ENCODE measurements around the gene CPHXL2. TPM values are rescaled to one million over a fixed set of nuclear protein-coding genes. Genes with fewer than 3 reads are reported as not detected.

CPHXL2 gene
- total RNA-seq (not detected in 2 replicates), polyA plus RNA-seq (not detected in 2 replicates), polyA minus RNA-seq (not detected in 2 replicates)
- total RNA-seq (2013), result not detected

DNA sequence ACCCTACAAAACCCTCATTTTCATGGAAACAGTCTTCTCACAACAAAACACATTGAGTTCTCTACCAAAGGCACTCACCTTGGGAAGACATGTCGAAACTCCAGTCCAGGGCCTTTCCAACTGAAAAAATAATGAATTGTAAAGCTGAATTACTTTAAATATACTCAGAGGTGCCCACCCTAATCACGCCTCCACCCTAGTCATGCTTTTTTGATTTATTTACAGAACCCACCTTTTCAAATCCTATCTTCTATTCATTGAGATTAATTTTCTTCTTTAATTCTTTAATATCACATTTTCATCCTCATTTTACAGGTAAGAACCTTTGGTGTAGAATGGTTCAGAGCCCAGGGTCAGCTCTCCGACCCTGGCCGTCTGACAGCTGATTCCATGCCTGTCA, at the start of gene CPHXL2:
CPHXL2 (minus strand) TSS at position 101 of the 400 bp plus-strand sequence; CDS start at position 91, 10 bp downstream.
- no peaks in the 10 kb centered on the region for H4K20me1 ChIP-seq (ENCODE audit: control insufficient read depth, insufficient read depth, low read length, poor library complexity, severe bottlenecking)
- H3K27ac ChIP-seq (ENCODE audit: low read length in 2 of 2), result no peak within 1 kb of the TSS
- H3K4me2 ChIP-seq (replicated peaks; ENCODE audit: low read depth, low read length, poor library complexity, severe bottlenecking), result no peak within 1 kb of the TSS
- H3K27me3 ChIP-seq (replicated peaks in 1 of 4; ENCODE audit: control extremely low read depth in 1 of 4, control insufficient read depth in 3 of 4, insufficient read depth in 4 of 4, low read length in 3 of 4), result no peaks in the 10 kb centered on the region
- TF ChIP-seq CTCF (IDR thresholded peaks at IDR 0.05) (no peak), EZH2 (IDR thresholded peaks at IDR 0.05; ENCODE audit: borderline replicate concordance, insufficient read depth, low read depth, low read length, poor library complexity, severe bottlenecking) (no peak)
- intact Hi-C loops (cut with micrococcal nuclease), result no loop called here
- ChIA-PET CTCF (interaction anchor here (1.0 kb wide), 1 partner anchor 1495 kb away, joined by 3 read pairs; no protein-coding TSS in a partner anchor), POLR2A (no interaction called here)
- ATAC-seq (ENCODE audit: low read depth), result no peak
- Mint-ChIP-seq H3K27me3 (no peaks in the 10 kb centered on the region), H3K4me3 (no peak within 1 kb of the TSS), H3K27ac (no peak within 1 kb of the TSS), H3K4me1 (no peaks in the 10 kb centered on the region), H3K9me3 (ENCODE audit: insufficient read depth) (no peaks in the 10 kb centered on the region)
- DNase-seq, result no peak
- H3K4me1 ChIP-seq (ENCODE audit: control insufficient read depth in 2 of 2, insufficient read depth in 2 of 2, low read length in 2 of 2), result no peaks in the 10 kb centered on the region
- no peak within 1 kb of the TSS for H3K9ac ChIP-seq (ENCODE audit: low read length)
- no CpG with 5 or more reads among the region's 4 CpGs for WGBS (ENCODE audit: insufficient coverage)
- H3K79me2 ChIP-seq (ENCODE audit: control insufficient read depth, insufficient read depth, low read length), result no peaks in the 10 kb centered on the region
- H3K9me3 ChIP-seq (ENCODE audit: control extremely low read depth in 1 of 3, control insufficient read depth in 2 of 3, insufficient read depth in 1 of 3, low read length in 2 of 3), result no peaks in the 10 kb centered on the region
- no peak within 1 kb of the TSS for H2AFZ ChIP-seq (ENCODE audit: insufficient read depth, low read depth, low read length, poor library complexity, severe bottlenecking)
- no peaks in the 10 kb centered on the region for H3K36me3 ChIP-seq (replicated peaks in 1 of 2; ENCODE audit: control extremely low read depth in 1 of 2, control insufficient read depth in 1 of 2, extremely low read depth in 1 of 2, insufficient read depth in 2 of 2, low read length in 1 of 2)
- no peak within 1 kb of the TSS for H3K4me3 ChIP-seq (ENCODE audit: control extremely low read depth in 1 of 5, extremely low read depth in 1 of 5, insufficient read depth in 1 of 5, low read depth in 2 of 5, low read length in 4 of 5)

DNA sequence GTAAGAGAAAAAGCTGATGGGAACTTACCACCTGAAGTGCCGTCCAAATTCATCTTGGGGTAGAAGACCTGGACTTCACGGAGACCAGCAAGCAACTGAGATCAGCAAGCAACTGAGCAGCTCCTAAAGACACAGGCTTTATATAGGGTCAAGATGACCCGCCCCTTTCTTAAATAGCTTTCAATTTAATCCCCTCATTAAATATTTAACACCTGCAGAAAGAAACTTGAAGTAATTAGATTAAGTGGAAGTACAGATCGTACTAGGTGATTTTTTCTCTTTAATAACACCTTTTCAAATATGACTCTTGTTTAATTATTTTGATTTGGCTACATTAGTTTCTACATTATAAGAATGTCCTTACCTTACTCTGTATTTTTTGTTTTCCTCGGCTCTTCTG, 49.6 kb upstream of the CPHXL2 start, which contains the start of gene CPHXL:
CPHXL (minus strand) TSS at position 101 of the 400 bp plus-strand sequence; CDS start at position 53, 48 bp downstream.
- DNase-seq, result no peak
- Histone ChIP-seq H3K4me2 (replicated peaks; ENCODE audit: low read depth, low read length, poor library complexity, severe bottlenecking) (no peak within 1 kb of the TSS), H3K4me3 (ENCODE audit: control extremely low read depth in 1 of 5, extremely low read depth in 1 of 5, insufficient read depth in 1 of 5, low read depth in 2 of 5, low read length in 4 of 5) (no peak within 1 kb of the TSS), H2AFZ (ENCODE audit: insufficient read depth, low read depth, low read length, poor library complexity, severe bottlenecking) (no peak within 1 kb of the TSS), H3K79me2 (ENCODE audit: control insufficient read depth, insufficient read depth, low read length) (no peaks in the 10 kb centered on the region), H3K27ac (ENCODE audit: low read length in 2 of 2) (no peak within 1 kb of the TSS), H3K4me1 (ENCODE audit: control insufficient read depth in 2 of 2, insufficient read depth in 2 of 2, low read length in 2 of 2) (no peaks in the 10 kb centered on the region), H3K9me3 (ENCODE audit: control extremely low read depth in 1 of 3, control insufficient read depth in 2 of 3, insufficient read depth in 1 of 3, low read length in 2 of 3) (peaks cover 0 to 4% (median 0%) of the 10 kb centered on the region in 3 donors), H3K9ac (ENCODE audit: low read length) (no peak within 1 kb of the TSS), H3K36me3 (replicated peaks in 1 of 2; ENCODE audit: control extremely low read depth in 1 of 2, control insufficient read depth in 1 of 2, extremely low read depth in 1 of 2, insufficient read depth in 2 of 2, low read length in 1 of 2) (no peaks in the 10 kb centered on the region), H3K27me3 (replicated peaks in 1 of 4; ENCODE audit: control extremely low read depth in 1 of 4, control insufficient read depth in 3 of 4, insufficient read depth in 4 of 4, low read length in 3 of 4) (no peaks in the 10 kb centered on the region), H4K20me1 (ENCODE audit: control insufficient read depth, insufficient read depth, low read length, poor library complexity, severe bottlenecking) (no peaks in the 10 kb centered on the region)
- 94% methylated on average over 2 of the region's 5 CpGs for WGBS (ENCODE audit: insufficient coverage)
- no peak for ATAC-seq (ENCODE audit: low read depth)
- ChIA-PET CTCF (no interaction called here), POLR2A (no interaction called here)
- TF ChIP-seq EZH2 (IDR thresholded peaks at IDR 0.05; ENCODE audit: borderline replicate concordance, insufficient read depth, low read depth, low read length, poor library complexity, severe bottlenecking) (no peak), CTCF (IDR thresholded peaks at IDR 0.05) (no peak)
- no peak within 1 kb of the TSS for H3K4me3 Mint-ChIP-seq
- peaks cover 3% of the 10 kb centered on the region for H3K27me3 Mint-ChIP-seq
- intact Hi-C loops (cut with micrococcal nuclease), result no loop called here
- no peaks in the 10 kb centered on the region for H3K9me3 Mint-ChIP-seq (ENCODE audit: insufficient read depth)
- no peak within 1 kb of the TSS for H3K27ac Mint-ChIP-seq
- H3K4me1 Mint-ChIP-seq, result no peaks in the 10 kb centered on the region

All from B cell (primary cell).